Body of pancreas (tissue), 4 donors: ENCODE measurements around the gene GUSB. TPM values are rescaled to one million over a fixed set of nuclear protein-coding genes. Genes with fewer than 3 reads are reported as not detected.
"Not testable (repeated sequence)": the region's sequence is repeated elsewhere in the genome, so short reads cannot be mapped to it uniquely, and the experiment has no call there.

Experiments
- ATAC-seq: fragments of 150-250 bp; one replicate; pipeline ENCODE4 v1.9.1; 2016
- DNase-seq, 4 donors: peaks; one replicate each; pipeline ENCODE4 v3.0.0-alpha.2; 2019
- H3K27ac ChIP-seq, 4 donors: fragments of 200-600 bp; sonication (generic); 1 replicate in 3 of 4; 2 replicates in 1 of 4; pipeline versions ENCODE4 v1.5.1 to v1.6.1; 2016 to 2019; ENCODE audit warnings: mild to moderate bottlenecking in 1 of 4, mixed read lengths in 1 of 4, moderate library complexity in 1 of 4
- H3K27me3 ChIP-seq, 2 donors: fragments of 200-600 bp; sonication (generic); one replicate each; pipeline ENCODE4 v1.6.0; 2016; ENCODE audit warnings: mild to moderate bottlenecking in 1 of 2
- H3K36me3 ChIP-seq, 2 donors: fragments of 200-600 bp; sonication (generic); replicated peaks in 1 of 2; 2 replicates each; pipeline ENCODE4 v1.5.1; 2016; ENCODE audit warnings: low read depth in 2 of 2; ENCODE audit not compliant: insufficient read depth in 1 of 2
- H3K4me1 ChIP-seq: fragments of 200-600 bp; sonication (generic); one replicate; pipeline ENCODE4 v1.6.0; 2016
- H3K4me3 ChIP-seq, 2 donors: fragments of 200-600 bp; sonication (generic); 1 replicate in 1 of 2; 2 replicates in 1 of 2; pipeline ENCODE4 v1.5.1; 2016 to 2019
- H3K9me3 ChIP-seq, 3 donors: fragments of 200-600 bp; sonication (generic); 1 replicate in 2 of 3; 2 replicates in 1 of 3; pipeline ENCODE4 v1.5.1; 2016
- POLR2A ChIP-seq, 3 donors: fragments of 450-650 bp; IDR thresholded peaks; one replicate each; pipeline ENCODE4 v1.6.1; 2016; ENCODE audit warnings: antibody characterized with exemption in 3 of 3, mild to moderate bottlenecking in 2 of 3
- WGBS, 2 donors: methylation state at CpG; one replicate each; pipeline ENCODE4 v1.1.5; 2017; 5-methylcytosine and 5-hydroxymethylcytosine counted together
- intact Hi-C: fragments of 100-400 bp; cut with DNase I; formaldehyde crosslinking; loops from one replicate; pipeline ENCODE4 v1.15.1; 2023
- total RNA-seq, 2 donors: library from RNA; depleted of rRNA; stranded (reverse); fragments of >200 nt; gene quantifications; one replicate each; pipeline ENCODE4 v1.1.0, GENCODE V29; 2016
- TF ChIP-seq, protein P1 (sequence below), 7 experiments: fragments of 450-650 bp in 4 of 7; fragments of 200-600 bp in 3 of 7; sonication (generic) in 3 of 7; IDR thresholded peaks; one replicate each; pipeline ENCODE4 v1.5.1; 2016 to 2019; ENCODE audit warnings: antibody characterized with exemption in 7 of 7

Gene GUSB
- total RNA-seq, 2 donors from 2014 or later: 27.0 to 50.8 TPM

GRCh38 chr7:65951837-65952578 is 30.0 kb downstream of the GUSB start:
- intact Hi-C loops: no loop called here
- WGBS, 2 donors: 80 to 85% methylated on average over 9 of the region's 9 CpGs
- Histone ChIP-seq H3K36me3 (peaks cover 0 to 1% of the 10 kb centered on the region in 2 donors), H3K4me1 (peaks cover 2% of the 10 kb centered on the region), H3K27me3 (no peaks in the 10 kb centered on the region), H3K9me3 (no peaks in the 10 kb centered on the region), H3K4me3 (no peak overlapping the region), H3K27ac (no peak overlapping the region)
- TF ChIP-seq POLR2A (IDR thresholded peaks at IDR 0.05): no peak
- TF ChIP-seq, protein P1, sequence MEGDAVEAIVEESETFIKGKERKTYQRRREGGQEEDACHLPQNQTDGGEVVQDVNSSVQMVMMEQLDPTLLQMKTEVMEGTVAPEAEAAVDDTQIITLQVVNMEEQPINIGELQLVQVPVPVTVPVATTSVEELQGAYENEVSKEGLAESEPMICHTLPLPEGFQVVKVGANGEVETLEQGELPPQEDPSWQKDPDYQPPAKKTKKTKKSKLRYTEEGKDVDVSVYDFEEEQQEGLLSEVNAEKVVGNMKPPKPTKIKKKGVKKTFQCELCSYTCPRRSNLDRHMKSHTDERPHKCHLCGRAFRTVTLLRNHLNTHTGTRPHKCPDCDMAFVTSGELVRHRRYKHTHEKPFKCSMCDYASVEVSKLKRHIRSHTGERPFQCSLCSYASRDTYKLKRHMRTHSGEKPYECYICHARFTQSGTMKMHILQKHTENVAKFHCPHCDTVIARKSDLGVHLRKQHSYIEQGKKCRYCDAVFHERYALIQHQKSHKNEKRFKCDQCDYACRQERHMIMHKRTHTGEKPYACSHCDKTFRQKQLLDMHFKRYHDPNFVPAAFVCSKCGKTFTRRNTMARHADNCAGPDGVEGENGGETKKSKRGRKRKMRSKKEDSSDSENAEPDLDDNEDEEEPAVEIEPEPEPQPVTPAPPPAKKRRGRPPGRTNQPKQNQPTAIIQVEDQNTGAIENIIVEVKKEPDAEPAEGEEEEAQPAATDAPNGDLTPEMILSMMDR (IDR thresholded peaks at IDR 0.05): no peak
- DNase-seq (peak in 3 of 4 donors; percentile 15 to 44 (median 31)), ATAC-seq (no peak)

DNA sequence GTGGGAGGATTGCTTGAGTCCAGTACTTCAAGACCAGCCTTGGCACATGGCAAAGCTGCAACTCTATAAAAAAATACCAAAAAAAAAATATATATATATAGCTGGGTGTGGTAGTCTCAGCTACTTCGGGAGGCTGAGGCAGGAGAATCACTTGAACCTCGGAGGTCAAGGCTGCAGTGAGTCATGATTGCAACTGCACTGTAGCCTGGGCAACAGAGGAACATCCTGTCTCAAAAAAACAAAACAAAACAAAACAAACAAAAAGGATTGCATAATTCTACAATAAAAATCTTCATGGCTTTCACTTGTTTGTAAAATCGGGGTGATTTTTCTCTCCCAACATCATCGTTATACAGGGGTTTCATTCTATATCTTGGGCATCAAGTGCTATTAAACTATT is 35.1 kb downstream of the GUSB start:
- no peak overlapping the region for H3K4me3 ChIP-seq
- no peak overlapping the region for H3K27ac ChIP-seq
- H3K4me1 ChIP-seq: peaks cover 3% of the 10 kb centered on the region
- no peaks in the 10 kb centered on the region for H3K36me3 ChIP-seq
- intact Hi-C loops: no loop called here
- H3K9me3 ChIP-seq: no peaks in the 10 kb centered on the region
- no peaks in the 10 kb centered on the region for H3K27me3 ChIP-seq
- WGBS, 2 donors: 80 to 84% methylated on average over 4 of the region's 4 CpGs
- ATAC-seq (peak; percentile 55), DNase-seq (peak in 1 of 4 donors; percentile 16)
- TF ChIP-seq POLR2A (IDR thresholded peaks at IDR 0.05): no peak
- TF ChIP-seq, protein P1 (IDR thresholded peaks at IDR 0.05): no peak

- intact Hi-C loops, ATAC-seq, H3K4me1 ChIP-seq, DNase-seq, H3K36me3 ChIP-seq, H3K4me3 ChIP-seq, H3K27ac ChIP-seq, H3K27me3 ChIP-seq, H3K9me3 ChIP-seq: not testable (repeated sequence)
- WGBS, 2 donors: 78 to 100% methylated on average over 1 of the region's 5 CpGs
Observed at GRCh38 chr7:65945787-65946186, 36.2 kb downstream of the GUSB start.

DNA sequence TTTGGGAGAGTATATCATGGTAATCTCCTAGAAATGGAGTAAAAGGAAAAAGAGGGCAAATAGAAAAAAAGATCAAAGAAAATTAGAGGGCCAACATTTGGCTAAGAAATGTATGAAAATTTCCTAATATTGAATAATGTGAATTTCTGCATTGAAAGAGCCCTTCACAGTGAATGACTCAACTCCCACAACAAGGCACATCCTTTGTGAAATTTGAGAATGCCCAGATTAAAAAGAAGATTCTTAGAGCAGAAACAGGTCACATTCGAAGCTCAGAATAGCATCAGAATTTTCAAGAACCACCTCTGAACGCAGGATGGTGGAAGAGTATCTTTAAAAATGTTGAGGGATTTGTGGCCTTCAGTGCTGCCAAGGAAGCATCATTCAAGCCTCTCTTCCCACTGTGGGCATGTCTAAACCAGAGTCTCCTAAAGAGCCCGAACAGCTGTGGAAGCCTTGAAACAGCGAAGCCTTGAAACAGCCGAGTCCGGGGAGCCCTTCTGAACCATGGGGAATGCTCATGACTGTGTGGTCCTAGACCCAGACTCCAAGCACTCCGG is 43.6 kb downstream of the GUSB start:
- TF ChIP-seq, protein P1 (IDR thresholded peaks at IDR 0.05): no peak
- no peak for TF ChIP-seq POLR2A (IDR thresholded peaks at IDR 0.05)

GRCh38 chr7:65937296-65937695 is 44.7 kb downstream of the GUSB start:
- H3K9me3 ChIP-seq: no peaks in the 10 kb centered on the region
- intact Hi-C loops: no loop called here
- H3K4me3 ChIP-seq: no peak overlapping the region
- H3K36me3 ChIP-seq: no peaks in the 10 kb centered on the region
- H3K4me1 ChIP-seq: no peaks in the 10 kb centered on the region
- no peaks in the 10 kb centered on the region for H3K27me3 ChIP-seq
- H3K27ac ChIP-seq: no peak overlapping the region
- DNase-seq: no peak
- TF ChIP-seq, protein P1 (IDR thresholded peaks at IDR 0.05): no peak
- no peak for TF ChIP-seq POLR2A (IDR thresholded peaks at IDR 0.05)
- no peak for ATAC-seq
- WGBS, 2 donors: 92 to 100% methylated on average over 2 of the region's 2 CpGs

More for the DNA sequence above, 43.6 kb downstream of the GUSB start:
- intact Hi-C loops: no loop called here
- no peak overlapping the region for H3K27ac ChIP-seq
- no peak for ATAC-seq
- WGBS, 2 donors: 91 to 94% methylated on average over 7 of the region's 7 CpGs
- no peaks in the 10 kb centered on the region for H3K9me3 ChIP-seq
- no peaks in the 10 kb centered on the region for H3K4me1 ChIP-seq
- no peak overlapping the region for H3K4me3 ChIP-seq
- DNase-seq: no peak
- H3K27me3 ChIP-seq: no peaks in the 10 kb centered on the region
- no peaks in the 10 kb centered on the region for H3K36me3 ChIP-seq
